Ramos (cell line): ENCODE data around the gene NME5.

Experiments used
- in situ Hi-C: fragments of 300-500 bp; cut with MboI; formaldehyde crosslinking; loops from one replicate; pipeline ENCODE4 v1.14.3; 2022; ENCODE audit warnings: low sequenced_read_pairs; ENCODE audit not compliant: unreplicated experiment

Gene NME5

DNA sequence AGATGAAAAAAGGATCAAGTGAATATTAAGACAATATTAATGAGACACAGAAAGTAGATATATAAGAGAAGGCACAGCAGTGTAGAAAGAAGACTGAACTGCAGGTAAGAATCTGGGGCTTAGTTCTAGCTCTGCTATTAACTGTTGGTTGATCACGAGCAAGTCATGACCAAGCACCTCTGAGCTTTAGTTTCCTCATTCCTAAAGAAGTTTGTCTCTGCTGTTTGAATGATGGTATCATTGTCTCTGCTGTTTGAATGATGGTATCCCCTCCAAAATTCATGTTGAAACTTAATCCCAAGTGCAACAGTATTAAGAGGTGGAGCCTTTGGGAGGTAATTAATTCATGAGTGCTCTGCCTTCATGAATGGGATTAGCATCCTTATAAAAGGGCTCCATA, 2.5 kb upstream of the NME5 start:
- in situ Hi-C loops: no loop called here

DNA sequence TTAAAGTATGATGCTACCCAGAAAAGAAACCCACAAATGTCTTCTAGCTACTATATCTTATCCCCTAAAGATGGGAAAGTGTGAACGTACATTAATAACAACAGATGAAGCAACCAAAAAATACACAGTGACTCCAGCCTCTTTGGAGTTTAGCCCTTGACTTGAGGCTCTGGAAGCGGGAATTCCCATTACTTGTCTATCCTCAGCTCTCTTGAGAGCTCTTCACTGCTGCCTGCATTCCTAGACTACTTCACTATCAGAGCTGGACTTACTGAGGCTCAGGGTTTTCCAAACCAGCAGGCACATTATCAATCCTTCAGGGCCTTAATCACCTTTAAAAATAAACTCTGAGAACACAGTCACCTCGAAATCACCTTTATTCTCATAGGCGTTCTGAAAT, 1.0 kb upstream of the NME5 start:
- in situ Hi-C loops: no loop called here

GRCh38 chr5:138139781-138140090, 508 bp upstream of the NME5 start:
- in situ Hi-C loops: no loop called here

DNA sequence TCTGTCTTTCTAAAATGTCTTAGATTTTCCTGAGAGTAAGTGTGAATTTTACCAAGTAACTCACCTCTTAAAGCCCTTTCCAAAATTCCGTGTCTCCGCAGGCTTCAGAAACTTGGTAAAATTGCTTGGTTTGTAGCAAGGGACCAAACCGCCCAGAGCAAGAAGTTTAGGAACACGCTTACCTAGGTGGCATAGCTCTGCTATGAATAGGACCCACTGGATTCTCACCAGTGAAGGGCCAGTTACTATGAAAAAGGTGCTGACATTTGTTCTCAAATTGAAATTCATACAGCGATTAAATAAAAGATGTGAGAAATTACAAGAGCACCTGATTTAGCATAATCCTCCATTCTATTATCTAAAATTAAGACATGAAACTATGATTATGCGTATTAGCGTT, 6.7 kb downstream of the NME5 start:
- in situ Hi-C loops: no loop called here

DNA sequence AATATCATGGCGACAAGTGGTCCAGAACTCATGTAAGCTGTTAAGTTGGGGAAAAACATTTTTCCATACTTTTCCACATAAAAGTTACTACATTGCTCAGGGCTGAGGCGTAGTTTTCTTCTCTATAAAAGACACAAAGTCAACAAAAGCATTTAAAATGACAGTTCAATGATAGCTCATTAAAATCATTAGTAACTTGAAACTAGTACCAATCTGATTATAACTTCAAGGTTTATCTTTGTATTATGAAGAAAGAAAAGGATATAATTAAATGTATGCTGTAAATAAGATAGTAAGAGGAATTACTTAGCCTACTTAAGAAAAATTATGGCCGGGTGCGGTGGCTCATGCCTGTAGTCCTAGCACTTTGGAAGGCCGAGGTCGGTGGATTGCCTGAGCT, 9.9 kb downstream of the NME5 start:
- in situ Hi-C loops: no loop called here

DNA sequence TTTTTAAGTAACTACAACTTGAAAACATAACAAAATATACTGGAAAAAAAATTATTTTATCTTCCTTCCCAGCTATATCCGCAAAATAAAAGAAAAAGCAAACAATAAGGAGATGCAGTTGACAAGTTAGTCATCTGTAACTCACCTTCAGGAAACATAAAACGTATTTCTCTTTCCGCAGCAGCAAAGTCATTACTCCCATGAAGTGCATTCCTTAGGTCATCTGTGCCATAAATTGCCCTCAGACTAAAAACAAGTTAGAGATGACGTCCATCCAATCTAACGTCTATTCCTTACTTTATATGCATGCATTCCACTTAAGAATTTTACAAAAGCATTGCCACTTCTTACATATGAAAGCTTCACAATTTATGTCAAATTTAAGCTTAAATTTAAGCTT, 10.9 kb downstream of the NME5 start:
- in situ Hi-C loops: no loop called here

DNA sequence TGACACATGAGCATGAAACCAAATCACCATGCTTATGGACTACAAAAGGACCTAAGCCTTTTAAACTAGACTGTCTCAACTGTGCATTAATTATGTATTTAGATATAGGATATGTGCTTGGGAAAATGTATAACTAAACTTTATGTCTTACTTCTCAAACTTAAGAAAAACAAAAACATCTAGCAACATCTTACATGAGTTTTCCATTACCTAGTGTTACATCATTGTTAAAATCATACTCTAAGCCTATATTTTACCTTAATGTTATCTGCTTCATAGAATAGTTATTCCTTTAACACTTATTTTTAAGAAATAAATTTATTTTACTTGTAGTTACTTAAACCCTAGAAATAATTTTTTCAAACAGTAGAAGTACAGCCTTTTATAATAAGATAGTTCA, 24.0 kb downstream of the NME5 start:
- in situ Hi-C loops: no loop called here

- in situ Hi-C loops: no loop called here
Observed at GRCh38 chr5:138111937-138112336, 27.3 kb downstream of the NME5 start.

DNA sequence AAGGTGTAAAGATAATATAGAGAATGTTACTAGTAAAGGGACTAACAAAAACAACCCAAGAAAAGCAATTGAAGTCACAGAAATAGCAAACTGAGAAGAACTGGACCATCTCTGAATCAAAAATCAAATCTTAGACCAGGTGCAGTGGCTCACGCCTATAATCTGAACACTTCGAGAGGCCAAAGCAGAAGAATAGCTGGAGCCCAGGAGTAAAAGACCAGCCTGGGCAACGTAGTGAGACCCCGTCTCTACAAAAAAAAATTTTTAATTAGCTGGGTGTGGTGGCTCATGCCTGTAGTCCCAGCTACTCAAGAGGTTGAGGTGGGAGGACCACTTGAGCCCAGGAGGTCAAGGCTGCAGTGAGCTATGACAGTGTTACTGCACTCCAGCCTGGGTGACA, 28.0 kb downstream of the NME5 start:
- in situ Hi-C loops: no loop called here

- in situ Hi-C loops: no loop called here
Observed at GRCh38 chr5:138110266-138110963, 28.8 kb downstream of the NME5 start.

- in situ Hi-C loops: no loop called here
Observed at GRCh38 chr5:138109463-138110265, 29.6 kb downstream of the NME5 start.

GRCh38 chr5:138107213-138107612, 32.0 kb downstream of the NME5 start:
- in situ Hi-C loops: no loop called here

DNA sequence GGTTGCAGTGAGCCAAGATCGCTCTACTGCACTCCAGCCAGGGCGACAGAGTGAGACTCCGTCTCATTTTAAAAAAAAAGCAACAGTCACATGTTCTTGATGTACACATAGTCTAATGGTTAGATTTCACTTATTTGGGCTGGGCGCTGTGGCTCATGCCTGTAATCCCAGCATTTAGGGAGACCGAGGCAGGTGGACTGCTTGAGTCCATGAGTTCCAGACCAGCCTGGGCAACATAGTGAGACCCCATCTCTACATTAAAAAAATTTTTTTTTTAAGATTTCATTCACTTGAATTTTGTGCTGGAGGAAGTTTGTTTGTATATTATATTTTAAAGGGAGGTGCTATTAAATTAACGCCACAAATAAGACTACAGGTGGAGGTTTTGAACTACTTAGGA, 33.5 kb downstream of the NME5 start:
- in situ Hi-C loops: no loop called here

GRCh38 chr5:138103319-138103637, 36.0 kb downstream of the NME5 start:
- in situ Hi-C loops: no loop called here

DNA sequence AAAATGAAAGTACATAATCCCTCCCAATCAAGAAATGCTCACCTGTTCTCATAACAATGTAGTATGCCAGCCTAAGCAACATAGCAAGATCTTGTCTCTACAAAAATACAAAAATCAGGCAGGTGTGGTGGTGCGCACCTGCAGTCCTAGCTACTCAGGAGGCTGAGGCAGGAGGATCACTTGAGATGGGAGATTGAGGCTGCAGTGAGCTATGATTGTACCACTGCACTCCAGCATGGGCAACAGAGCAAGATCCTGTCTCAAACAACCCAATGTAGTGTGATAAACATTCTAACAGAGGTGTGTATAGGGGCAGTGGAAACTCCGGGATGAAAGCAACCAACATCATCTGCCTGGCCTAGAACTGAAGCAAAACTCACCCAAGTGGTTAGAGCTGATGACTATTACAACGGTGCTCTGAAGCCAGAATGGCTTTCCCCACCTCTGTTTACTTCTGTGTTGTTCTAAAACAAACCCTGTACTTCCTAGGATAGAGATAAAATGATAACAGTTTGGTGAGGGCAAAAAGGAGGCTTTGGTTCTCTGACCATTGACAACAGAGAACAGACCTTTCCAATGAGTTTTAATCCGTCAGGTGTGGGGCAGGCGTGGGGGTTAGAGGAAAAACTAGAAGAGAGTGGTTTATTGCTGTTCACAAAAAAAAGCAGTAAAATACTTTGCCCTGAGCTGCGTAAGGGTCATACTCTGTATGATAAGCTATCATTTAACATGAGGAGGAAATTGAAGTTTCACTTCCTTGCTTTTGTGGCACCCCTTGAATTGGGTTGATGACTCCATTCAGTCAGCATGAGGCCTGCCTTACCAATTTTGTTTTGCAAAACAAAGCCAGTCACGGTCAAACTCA, 36.5 kb downstream of the NME5 start:
- in situ Hi-C loops: no loop called here

DNA sequence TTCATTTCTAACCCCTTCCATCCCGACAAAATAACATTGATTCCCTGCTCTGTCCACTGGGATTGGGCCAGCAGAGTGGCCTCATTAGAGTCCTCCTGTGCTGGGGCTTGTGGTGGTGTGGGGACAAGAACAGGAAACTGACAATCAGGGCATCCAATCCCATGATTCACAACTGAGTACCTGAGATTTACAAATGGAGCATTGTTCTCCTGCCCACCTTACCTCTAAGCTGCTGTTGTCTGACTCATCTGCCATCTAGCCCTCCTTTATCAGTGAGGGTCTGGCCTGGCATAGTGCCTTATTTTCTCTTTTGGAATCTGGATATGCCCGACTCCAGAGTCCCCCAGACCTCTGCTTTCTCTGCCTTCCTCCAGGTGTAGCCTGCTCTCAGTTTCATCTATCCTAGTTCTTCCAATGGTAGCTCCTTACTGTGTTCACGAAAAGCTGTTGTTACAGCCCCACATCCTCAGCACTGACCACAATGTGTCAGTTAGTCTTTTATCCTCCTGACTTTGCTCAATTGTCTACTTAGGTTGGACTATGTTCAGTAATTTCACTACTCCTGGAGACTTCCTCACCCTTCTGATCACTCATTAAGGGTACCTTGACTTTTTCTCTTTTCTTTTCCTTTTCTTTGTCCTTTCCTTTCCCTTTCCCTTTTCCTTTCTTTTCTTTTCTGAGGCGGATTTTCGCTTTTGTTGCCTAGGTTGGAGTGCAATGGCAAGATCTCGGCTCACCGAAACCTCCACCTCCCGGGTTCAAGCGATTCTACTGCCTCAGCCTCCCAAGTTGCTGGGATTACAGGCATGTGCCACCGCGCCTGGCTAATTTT, 42.0 kb downstream of the NME5 start:
- in situ Hi-C loops: no loop called here

DNA sequence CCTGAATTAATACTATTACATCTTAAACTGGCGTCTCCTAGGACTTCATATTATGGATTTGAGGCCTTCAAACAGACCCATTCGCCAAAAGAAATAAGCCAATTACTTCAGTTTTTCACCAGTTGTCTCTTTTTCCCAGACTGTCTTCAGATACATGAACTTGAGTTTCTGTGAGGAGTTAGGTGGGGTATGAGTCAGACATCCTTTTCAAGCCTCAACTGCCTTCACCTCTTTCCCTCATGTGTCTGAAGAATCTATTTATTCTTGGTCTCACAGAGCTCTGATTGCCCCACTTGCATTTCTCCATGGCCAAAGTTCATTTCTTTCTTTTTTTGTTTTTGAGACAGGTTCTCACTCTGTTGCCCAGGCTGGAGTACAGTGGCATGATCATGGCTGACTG, 42.9 kb downstream of the NME5 start:
- in situ Hi-C loops: no loop called here

DNA sequence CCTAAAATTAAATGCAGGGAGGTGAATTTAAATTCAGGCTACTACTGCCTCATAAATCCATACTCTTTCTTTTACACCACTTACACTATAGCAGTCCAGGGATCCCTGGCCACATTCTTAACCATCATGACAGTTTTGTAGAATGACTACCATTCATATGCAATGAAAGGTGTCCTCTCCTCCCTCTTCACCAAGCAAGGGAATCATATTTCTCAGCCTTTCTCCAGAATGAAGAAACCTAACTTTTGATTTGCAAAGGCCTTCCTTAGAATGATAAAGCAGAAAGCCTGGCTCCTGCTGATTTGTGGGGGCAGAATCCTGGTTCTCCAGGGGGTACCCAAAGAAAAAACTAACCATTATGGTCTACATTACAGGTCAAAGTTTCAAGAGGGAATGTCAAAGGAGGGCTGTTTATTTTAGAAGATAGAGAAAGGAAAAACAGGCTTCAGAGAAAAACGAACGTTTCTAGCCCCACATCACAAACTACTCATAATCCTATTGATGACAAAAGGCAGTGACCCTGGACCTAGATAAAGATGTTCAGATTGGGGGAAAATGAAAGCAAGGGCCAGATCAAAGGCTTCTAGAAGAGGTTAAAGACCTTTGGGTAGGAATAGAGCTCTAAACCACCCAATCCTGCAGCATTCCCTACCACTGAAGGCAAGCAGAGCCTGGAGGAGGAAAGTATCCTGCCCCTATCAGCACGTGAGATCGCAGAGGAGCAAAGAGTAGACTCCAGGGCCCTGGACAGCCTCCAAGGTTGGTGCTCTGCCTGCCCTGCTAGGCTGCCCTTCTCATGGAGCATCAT, 43.9 kb downstream of the NME5 start:
- in situ Hi-C loops: no loop called here

DNA sequence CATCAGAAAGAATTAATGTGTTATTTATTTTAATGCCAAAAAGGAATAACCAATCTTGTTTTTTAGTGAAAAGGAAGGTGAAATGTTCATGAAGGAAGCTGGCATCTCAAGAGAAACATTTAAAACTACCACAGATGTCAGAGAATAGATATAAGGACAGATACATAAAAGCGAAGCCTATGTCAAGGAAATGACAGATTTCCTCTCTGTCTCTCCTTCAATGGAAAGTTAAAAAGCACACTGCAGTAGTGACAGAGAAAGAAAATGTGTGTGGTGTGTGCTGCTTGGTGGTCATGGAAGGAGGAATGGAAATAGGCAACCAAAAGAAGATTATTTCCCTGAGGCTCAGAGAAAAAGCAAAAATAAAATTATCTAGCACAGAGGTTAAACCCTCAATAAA, 46.2 kb downstream of the NME5 start:
- in situ Hi-C loops: no loop called here

- in situ Hi-C loops: no loop called here
Observed at GRCh38 chr5:138092301-138092700, 46.9 kb downstream of the NME5 start.
